DND-41 (cell line): ENCODE results near the gene RUNX1.

Experiments used
- ATAC-seq: fragments of 200-7000 bp; cut with Tn5 transposase; 3 replicates; pipeline ENCODE4 v1.9.1; 2021; ENCODE audit warnings: low read depth; ENCODE audit not compliant: insufficient read depth
- DNase-seq: peaks from one replicate; pipeline ENCODE4 v3.0.0-alpha.2; 2020
- H2AFZ ChIP-seq: 2 replicates; pipeline ENCODE4 v1.6.0; 2012; ENCODE audit warnings: low read depth, low read length
- H3K27ac ChIP-seq: 2 replicates; pipeline ENCODE4 v1.5.1; 2012; ENCODE audit warnings: low read length, inconsistent platforms
- H3K27me3 ChIP-seq: fragments of 200-600 bp; sonication (generic); 2 replicates; pipeline ENCODE4 v1.6.0; 2012; ENCODE audit warnings: low read length, mild to moderate bottlenecking, inconsistent platforms; ENCODE audit not compliant: insufficient read depth, poor library complexity
- H3K36me3 ChIP-seq: 2 replicates; pipeline ENCODE4 v1.5.1; 2012; ENCODE audit warnings: low read length, inconsistent platforms; ENCODE audit not compliant: insufficient read depth
- H3K4me1 ChIP-seq: 2 replicates; pipeline ENCODE4 v1.5.1; 2012; ENCODE audit warnings: mild to moderate bottlenecking, low read length; ENCODE audit not compliant: insufficient read depth
- H3K4me2 ChIP-seq: 2 replicates; pipeline ENCODE4 v1.6.0; 2012; ENCODE audit warnings: mild to moderate bottlenecking, moderate library complexity, low read length, inconsistent platforms; ENCODE audit not compliant: insufficient read depth
- H3K4me3 ChIP-seq, 2 experiments: fragments of 200-600 bp in 1 of 2; shearing (Covaris generic) in 1 of 2; 2 replicates each; pipeline ENCODE4 v1.5.1; 2012 to 2016; ENCODE audit warnings: inconsistent platforms in 2 of 2, low read length in 2 of 2, mild to moderate bottlenecking in 2 of 2, low read depth in 1 of 2, moderate library complexity in 1 of 2
- H3K79me2 ChIP-seq: 2 replicates; pipeline ENCODE4 v1.6.0; 2012; ENCODE audit warnings: low read length, inconsistent platforms; ENCODE audit not compliant: insufficient read depth
- H3K9ac ChIP-seq: 2 replicates; pipeline ENCODE4 v1.6.0; 2012; ENCODE audit warnings: low read depth, mild to moderate bottlenecking, inconsistent platforms, low read length, moderate library complexity
- H3K9me3 ChIP-seq: 2 replicates; pipeline ENCODE4 v1.5.1; 2012; ENCODE audit warnings: low read length, moderate library complexity, mild to moderate bottlenecking, inconsistent platforms; ENCODE audit not compliant: insufficient read depth, severe bottlenecking
- H4K20me1 ChIP-seq: 2 replicates; pipeline ENCODE4 v1.6.0; 2012; ENCODE audit warnings: low read length; ENCODE audit not compliant: insufficient read depth
- CTCF ChIP-seq: IDR thresholded peaks from 2 replicates; pipeline ENCODE4 v1.5.1; 2012; ENCODE audit warnings: borderline replicate concordance, low read length, moderate library complexity, mild to moderate bottlenecking; ENCODE audit not compliant: poor library complexity, severe bottlenecking; ENCODE audit errors: extremely low read depth
- EZH2 ChIP-seq: IDR thresholded peaks from 3 replicates; pipeline ENCODE4 v1.6.1; 2012; ENCODE audit warnings: borderline replicate concordance, low read depth, mild to moderate bottlenecking, moderate library complexity, low read length, inconsistent platforms; ENCODE audit not compliant: severe bottlenecking

RUNX1 gene

DNA sequence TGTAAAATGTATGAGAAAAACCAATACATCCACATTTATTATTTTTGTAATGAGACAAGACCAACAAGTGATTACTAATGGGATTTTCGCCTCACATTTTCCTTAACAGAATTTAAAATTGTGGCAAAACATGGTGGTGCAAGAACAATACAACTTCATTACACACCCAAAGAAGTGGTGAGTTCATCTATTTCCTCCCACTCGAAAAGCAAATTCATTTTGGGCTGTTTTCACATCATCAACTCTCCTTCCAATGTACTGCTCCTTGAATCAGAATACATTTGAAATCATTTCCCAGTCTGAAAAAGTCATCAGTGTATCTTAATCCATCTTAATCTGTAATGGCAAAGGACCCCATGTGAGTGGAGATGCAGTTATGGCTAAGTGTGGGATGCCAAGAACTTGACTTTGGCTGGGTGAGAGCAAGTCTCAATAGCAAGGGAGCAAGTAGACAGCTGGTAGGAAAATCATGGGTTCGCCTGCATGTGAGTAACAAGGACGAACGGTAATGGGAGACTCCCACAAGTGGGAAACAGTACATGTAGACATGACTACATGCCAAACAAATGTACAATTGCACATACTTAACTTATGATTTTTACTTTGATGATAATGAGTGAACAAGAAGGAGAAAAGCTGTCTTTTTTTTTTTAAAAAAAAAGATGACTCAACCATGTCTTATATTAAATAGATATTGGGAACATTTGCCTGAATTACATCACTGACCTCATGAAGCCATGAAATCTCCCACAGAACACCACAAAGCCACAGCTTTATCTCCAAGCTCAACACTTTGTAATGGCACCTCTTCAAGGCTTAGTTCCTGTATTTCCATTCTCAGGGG lies 46.0 kb downstream of the RUNX1 start:
- peaks cover 55% of the 10 kb centered on the region for H4K20me1 ChIP-seq
- H2AFZ ChIP-seq = no peak overlapping the region
- H3K36me3 ChIP-seq = peaks cover 58% of the 10 kb centered on the region
- DNase-seq (no peak), ATAC-seq (no peak)
- no peak overlapping the region for H3K9ac ChIP-seq
- H3K9me3 ChIP-seq = no peaks in the 10 kb centered on the region
- peaks cover 98% of the 10 kb centered on the region for H3K79me2 ChIP-seq
- H3K27ac ChIP-seq = peak overlapping the region; percentile 57
- no peak overlapping the region for H3K4me2 ChIP-seq
- H3K4me1 ChIP-seq = peaks cover 53% of the 10 kb centered on the region
- no peak overlapping the region for H3K4me3 ChIP-seq
- TF ChIP-seq CTCF (no peak), EZH2 (no peak)
- H3K27me3 ChIP-seq = no peaks in the 10 kb centered on the region

DNA sequence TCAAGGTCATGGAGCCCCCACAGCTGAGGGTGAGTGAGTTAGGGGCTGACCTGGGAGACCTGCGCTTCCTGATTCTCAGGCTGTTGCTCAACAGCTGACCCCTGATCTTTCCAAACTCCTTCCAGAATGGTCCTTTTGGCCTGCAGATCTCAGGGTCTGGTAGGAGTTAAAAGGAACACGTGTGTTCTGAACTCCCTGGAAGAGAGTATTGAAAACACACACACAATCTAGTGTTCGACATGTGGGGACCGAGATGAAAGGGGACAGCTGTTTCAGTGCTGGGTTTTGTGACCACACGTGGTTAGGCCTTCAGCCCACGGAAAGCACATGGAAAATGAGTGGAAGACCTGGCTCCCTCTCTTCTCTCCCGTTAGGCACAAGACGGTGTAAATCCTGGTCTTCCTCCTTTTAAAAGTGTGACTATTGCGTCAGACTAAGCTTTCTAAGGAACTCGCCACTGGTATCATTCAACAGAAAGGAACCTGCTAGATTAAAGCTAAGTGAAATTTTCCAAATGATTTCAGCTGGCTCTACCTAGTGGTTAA lies 49.6 kb downstream of the RUNX1 start:
- H3K4me3 ChIP-seq = no peak overlapping the region
- ATAC-seq (peak; percentile 56), DNase-seq (peak; percentile 29)
- TF ChIP-seq EZH2 = no peak
- no peak for TF ChIP-seq CTCF
- H3K36me3 ChIP-seq = peaks cover 59% of the 10 kb centered on the region
- H3K4me2 ChIP-seq = no peak overlapping the region
- peaks cover 66% of the 10 kb centered on the region for H4K20me1 ChIP-seq
- H3K9ac ChIP-seq = no peak overlapping the region
- H3K9me3 ChIP-seq = no peaks in the 10 kb centered on the region
- peaks cover 98% of the 10 kb centered on the region for H3K79me2 ChIP-seq
- H3K4me1 ChIP-seq = peaks cover 18% of the 10 kb centered on the region
- no peak overlapping the region for H2AFZ ChIP-seq
- H3K27me3 ChIP-seq = no peaks in the 10 kb centered on the region
- H3K27ac ChIP-seq = peak overlapping the region; percentile 44

- H3K4me2 ChIP-seq = no peak overlapping the region
- H2AFZ ChIP-seq = no peak overlapping the region
- peaks cover 69% of the 10 kb centered on the region for H4K20me1 ChIP-seq
- no peak for TF ChIP-seq EZH2
- no peak for TF ChIP-seq CTCF
- H3K4me3 ChIP-seq = no peak overlapping the region
- H3K9me3 ChIP-seq = no peaks in the 10 kb centered on the region
- no peak overlapping the region for H3K9ac ChIP-seq
- peaks cover 7% of the 10 kb centered on the region for H3K4me1 ChIP-seq
- H3K27me3 ChIP-seq = no peaks in the 10 kb centered on the region
- H3K79me2 ChIP-seq = peaks cover 98% of the 10 kb centered on the region
- H3K36me3 ChIP-seq = peaks cover 56% of the 10 kb centered on the region
- 0 out of 2 replicates have a peak overlapping the region, but pooled peaks have one; percentile 23 for H3K27ac ChIP-seq
- DNase-seq = no peak
- ATAC-seq = no peak
Observed at GRCh38 chr21:34998176-34998575, 50.9 kb downstream of the RUNX1 start.
